NOMO-1 treated with DMSO at 0.1 percent for 48 hours (cell line): ENCODE results near the gene PRLR.
"Not testable (repeated sequence)": the region's sequence is repeated elsewhere in the genome, so short reads cannot be mapped to it uniquely, and the experiment has no call there.

Experiments used
- DNase-seq: peaks from one replicate; lab custom pipeline; 2025; ENCODE audit not compliant: unreplicated experiment; lab: John Stamatoyannopoulos, UW

Gene PRLR

GRCh38 chr5:35133186-35133585, 97.1 kb downstream of the PRLR start:
- no peak for DNase-seq

GRCh38 chr5:35131723-35132122, 98.6 kb downstream of the PRLR start:
- DNase-seq, result no peak

- no peak for DNase-seq
These were observed 100.3 kb downstream of the PRLR start for GRCh38 chr5:35129921-35130485.

GRCh38 chr5:35129276-35129675, 101.0 kb downstream of the PRLR start:
- DNase-seq, result no peak

GRCh38 chr5:35127006-35127405, 103.3 kb downstream of the PRLR start:
- DNase-seq, result no peak

GRCh38 chr5:35125746-35126145, 104.5 kb downstream of the PRLR start:
- peak; percentile 14 for DNase-seq

GRCh38 chr5:35124932-35125331, 105.4 kb downstream of the PRLR start:
- DNase-seq, result no peak

GRCh38 chr5:35122819-35123218, 107.5 kb downstream of the PRLR start:
- no peak for DNase-seq

- no peak for DNase-seq
These were observed 109.6 kb downstream of the PRLR start for GRCh38 chr5:35120715-35121114.

GRCh38 chr5:35117967-35118366, 112.3 kb downstream of the PRLR start:
- DNase-seq, result no peak

GRCh38 chr5:35115920-35116319, 114.4 kb downstream of the PRLR start:
- DNase-seq, result no peak

- no peak for DNase-seq
These were observed 115.6 kb downstream of the PRLR start for GRCh38 chr5:35114698-35115097.

GRCh38 chr5:35112300-35112699, 118.0 kb downstream of the PRLR start:
- no peak for DNase-seq

- DNase-seq, result not testable (repeated sequence)
These were observed 125.7 kb downstream of the PRLR start for GRCh38 chr5:35104550-35104949.

GRCh38 chr5:35103637-35104299, 126.5 kb downstream of the PRLR start:
- DNase-seq, result no peak

- DNase-seq, result not testable (repeated sequence)
These were observed 128.6 kb downstream of the PRLR start for GRCh38 chr5:35101720-35102119.

GRCh38 chr5:35101016-35101415, 129.3 kb downstream of the PRLR start:
- DNase-seq, result no peak

- no peak for DNase-seq
These were observed 132.1 kb downstream of the PRLR start for GRCh38 chr5:35098214-35098613.

- DNase-seq, result no peak
These were observed 133.4 kb downstream of the PRLR start for GRCh38 chr5:35096932-35097331.

- no peak for DNase-seq
These were observed 134.1 kb downstream of the PRLR start for GRCh38 chr5:35096216-35096615.

- DNase-seq, result no peak
These were observed 134.9 kb downstream of the PRLR start for GRCh38 chr5:35095366-35095765.

GRCh38 chr5:35094948-35095347, 135.3 kb downstream of the PRLR start:
- no peak for DNase-seq

- no peak for DNase-seq
These were observed 137.6 kb downstream of the PRLR start for GRCh38 chr5:35092703-35093102.
